Measurements from ENCODE around the gene WASHC3.

GRCh38 chr12:102064476-102064875 is 2.7 kb upstream of the WASHC3 start:
- TF ChIP-seq EZH2 (IDR thresholded peaks at IDR 0.05; ENCODE audit: low read depth) = no peak
- TF ChIP-seq CTCF (conservative IDR thresholded peaks at IDR 0.05) = no peak
